HL-60 (cell line): ENCODE measurements around the gene PPP1R1C.

Experiments
- DNase-seq, 2 experiments: peaks; one replicate each; pipeline ENCODE4 v3.0.0-alpha.2; 2010 to 2020; ENCODE audit warnings: low read depth in 1 of 2, low spot score in 1 of 2
- H3K27ac ChIP-seq: fragments of 250-450 bp; sonication (Bioruptor Pico); replicated peaks from 2 replicates; pipeline ENCODE4 v1.5.1; 2020; ENCODE audit warnings: mild to moderate bottlenecking, moderate library complexity
- H3K27me3 ChIP-seq: fragments of 250-450 bp; sonication (Bioruptor Pico); 2 replicates; pipeline ENCODE4 v1.5.1; 2021; ENCODE audit warnings: mild to moderate bottlenecking, moderate library complexity; ENCODE audit not compliant: insufficient read depth, poor library complexity, severe bottlenecking
- H3K4me3 ChIP-seq: replicated peaks from 2 replicates; pipeline ENCODE4 v1.5.1; 2011; ENCODE audit warnings: mild to moderate bottlenecking, control low read depth, low read length; ENCODE audit not compliant: insufficient read depth
- GABPA ChIP-seq: IDR thresholded peaks from 2 replicates; pipeline ENCODE4 v1.6.1; 2012; ENCODE audit warnings: low read depth
- POLR2AphosphoS5 ChIP-seq: IDR thresholded peaks from 2 replicates; pipeline ENCODE4 v1.6.1; 2012; ENCODE audit warnings: low read depth
- SPI1 ChIP-seq: IDR thresholded peaks from 2 replicates; pipeline ENCODE4 v1.6.1; 2012; ENCODE audit warnings: low read depth, mild to moderate bottlenecking, borderline replicate concordance
- TF ChIP-seq, protein P1 (sequence below): IDR thresholded peaks from one replicate; pipeline ENCODE4 v1.5.1; 2011; ENCODE audit warnings: low read length, control low read depth, inconsistent platforms; ENCODE audit not compliant: insufficient read depth
- TF ChIP-seq, protein P2 (sequence below): IDR thresholded peaks from 2 replicates; pipeline ENCODE4 v1.6.1; 2012; ENCODE audit warnings: low read depth; ENCODE audit not compliant: insufficient replicate concordance

PPP1R1C gene

DNA sequence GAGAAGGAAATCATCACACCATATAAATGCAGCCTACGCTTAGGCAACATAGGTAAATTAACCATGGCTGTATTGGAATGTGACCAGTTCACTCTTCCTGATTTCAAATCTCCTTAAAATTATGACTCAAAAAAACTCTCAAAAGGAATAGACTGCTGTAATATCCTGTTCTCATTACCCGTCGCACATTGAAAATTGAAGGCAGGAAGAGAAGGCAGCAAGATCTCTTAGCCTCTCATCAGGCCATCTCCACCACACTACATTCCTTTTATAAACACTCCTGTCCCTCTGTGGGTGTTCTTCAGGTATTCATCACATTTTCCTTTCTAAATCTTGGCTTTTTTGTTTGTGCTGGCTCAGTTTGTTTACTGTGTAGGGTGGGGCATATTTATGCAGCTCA is 83.2 kb downstream of the PPP1R1C start:
- Histone ChIP-seq H3K27me3 (no peaks in the 10 kb centered on the region), H3K4me3 (no peak overlapping the region), H3K27ac (no peak overlapping the region)
- TF ChIP-seq GABPA (no peak), POLR2AphosphoS5 (no peak), SPI1 (no peak)
- TF ChIP-seq, protein P1, sequence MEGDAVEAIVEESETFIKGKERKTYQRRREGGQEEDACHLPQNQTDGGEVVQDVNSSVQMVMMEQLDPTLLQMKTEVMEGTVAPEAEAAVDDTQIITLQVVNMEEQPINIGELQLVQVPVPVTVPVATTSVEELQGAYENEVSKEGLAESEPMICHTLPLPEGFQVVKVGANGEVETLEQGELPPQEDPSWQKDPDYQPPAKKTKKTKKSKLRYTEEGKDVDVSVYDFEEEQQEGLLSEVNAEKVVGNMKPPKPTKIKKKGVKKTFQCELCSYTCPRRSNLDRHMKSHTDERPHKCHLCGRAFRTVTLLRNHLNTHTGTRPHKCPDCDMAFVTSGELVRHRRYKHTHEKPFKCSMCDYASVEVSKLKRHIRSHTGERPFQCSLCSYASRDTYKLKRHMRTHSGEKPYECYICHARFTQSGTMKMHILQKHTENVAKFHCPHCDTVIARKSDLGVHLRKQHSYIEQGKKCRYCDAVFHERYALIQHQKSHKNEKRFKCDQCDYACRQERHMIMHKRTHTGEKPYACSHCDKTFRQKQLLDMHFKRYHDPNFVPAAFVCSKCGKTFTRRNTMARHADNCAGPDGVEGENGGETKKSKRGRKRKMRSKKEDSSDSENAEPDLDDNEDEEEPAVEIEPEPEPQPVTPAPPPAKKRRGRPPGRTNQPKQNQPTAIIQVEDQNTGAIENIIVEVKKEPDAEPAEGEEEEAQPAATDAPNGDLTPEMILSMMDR = no peak
- TF ChIP-seq, protein P2, sequence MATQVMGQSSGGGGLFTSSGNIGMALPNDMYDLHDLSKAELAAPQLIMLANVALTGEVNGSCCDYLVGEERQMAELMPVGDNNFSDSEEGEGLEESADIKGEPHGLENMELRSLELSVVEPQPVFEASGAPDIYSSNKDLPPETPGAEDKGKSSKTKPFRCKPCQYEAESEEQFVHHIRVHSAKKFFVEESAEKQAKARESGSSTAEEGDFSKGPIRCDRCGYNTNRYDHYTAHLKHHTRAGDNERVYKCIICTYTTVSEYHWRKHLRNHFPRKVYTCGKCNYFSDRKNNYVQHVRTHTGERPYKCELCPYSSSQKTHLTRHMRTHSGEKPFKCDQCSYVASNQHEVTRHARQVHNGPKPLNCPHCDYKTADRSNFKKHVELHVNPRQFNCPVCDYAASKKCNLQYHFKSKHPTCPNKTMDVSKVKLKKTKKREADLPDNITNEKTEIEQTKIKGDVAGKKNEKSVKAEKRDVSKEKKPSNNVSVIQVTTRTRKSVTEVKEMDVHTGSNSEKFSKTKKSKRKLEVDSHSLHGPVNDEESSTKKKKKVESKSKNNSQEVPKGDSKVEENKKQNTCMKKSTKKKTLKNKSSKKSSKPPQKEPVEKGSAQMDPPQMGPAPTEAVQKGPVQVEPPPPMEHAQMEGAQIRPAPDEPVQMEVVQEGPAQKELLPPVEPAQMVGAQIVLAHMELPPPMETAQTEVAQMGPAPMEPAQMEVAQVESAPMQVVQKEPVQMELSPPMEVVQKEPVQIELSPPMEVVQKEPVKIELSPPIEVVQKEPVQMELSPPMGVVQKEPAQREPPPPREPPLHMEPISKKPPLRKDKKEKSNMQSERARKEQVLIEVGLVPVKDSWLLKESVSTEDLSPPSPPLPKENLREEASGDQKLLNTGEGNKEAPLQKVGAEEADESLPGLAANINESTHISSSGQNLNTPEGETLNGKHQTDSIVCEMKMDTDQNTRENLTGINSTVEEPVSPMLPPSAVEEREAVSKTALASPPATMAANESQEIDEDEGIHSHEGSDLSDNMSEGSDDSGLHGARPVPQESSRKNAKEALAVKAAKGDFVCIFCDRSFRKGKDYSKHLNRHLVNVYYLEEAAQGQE = no peak
- DNase-seq = no peak

DNA sequence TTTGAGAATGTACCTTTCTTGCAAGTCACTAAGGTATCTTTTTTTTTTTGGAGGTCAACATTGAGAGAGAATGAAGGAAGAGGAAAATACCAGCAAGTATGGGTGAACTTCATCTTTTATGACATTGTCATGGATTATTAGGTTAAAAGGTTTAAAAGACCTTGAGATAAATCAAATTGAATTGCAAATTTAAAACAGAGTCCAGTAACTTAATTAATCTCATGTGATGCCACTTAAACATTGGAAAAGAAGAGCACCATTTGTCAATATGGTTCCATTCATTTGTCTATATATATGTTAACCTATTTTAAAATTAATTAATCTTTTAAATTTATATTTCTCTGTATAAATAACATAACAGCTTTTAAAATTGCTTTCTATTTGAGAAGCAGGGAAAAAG is 83.8 kb downstream of the PPP1R1C start:
- no peak overlapping the region for H3K4me3 ChIP-seq
- DNase-seq = no peak
- no peaks in the 10 kb centered on the region for H3K27me3 ChIP-seq
- no peak overlapping the region for H3K27ac ChIP-seq
- TF ChIP-seq, protein P2 = no peak
- TF ChIP-seq, protein P1 = no peak
- TF ChIP-seq GABPA (no peak), POLR2AphosphoS5 (no peak), SPI1 (no peak)

DNA sequence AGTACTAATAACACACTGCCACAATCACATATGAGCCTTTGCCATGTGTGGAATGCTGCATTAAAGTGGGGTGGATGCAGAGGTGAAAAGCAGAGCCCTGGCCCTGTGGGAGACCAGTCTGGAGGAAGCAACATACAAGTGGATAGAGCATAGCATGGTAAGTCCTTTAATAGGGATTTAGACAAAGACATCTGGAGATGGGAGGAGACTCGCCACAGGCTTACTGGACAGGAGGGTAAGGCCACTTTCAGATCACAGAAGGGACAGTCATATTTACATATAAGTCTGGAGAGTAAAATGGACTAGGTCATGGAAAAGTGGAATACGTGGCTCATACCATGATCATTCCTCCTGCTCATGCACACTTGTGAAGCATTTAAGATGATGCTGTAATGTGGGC is 84.3 kb downstream of the PPP1R1C start:
- no peak for TF ChIP-seq SPI1
- TF ChIP-seq POLR2AphosphoS5 = no peak
- TF ChIP-seq, protein P2 = no peak
- no peak for TF ChIP-seq GABPA
- TF ChIP-seq, protein P1 = no peak
- Histone ChIP-seq H3K4me3 (no peak overlapping the region), H3K27me3 (no peaks in the 10 kb centered on the region), H3K27ac (no peak overlapping the region)
- no peak for DNase-seq
